H1 (cell line): ENCODE results near the gene SPEF1. TPM values are rescaled to one million over a fixed set of nuclear protein-coding genes. Genes with fewer than 3 reads are reported as not detected.

Experiments used
- BACH1 ChIP-seq: IDR thresholded peaks from 2 replicates; pipeline ENCODE4 v1.6.1; 2012; ENCODE audit warnings: low read length, improper control_type of control experiment
- EP300 ChIP-seq, 2 experiments: IDR thresholded peaks; 1 replicate in 1 of 2; 2 replicates in 1 of 2; pipeline ENCODE4 v1.6.1; 2011 to 2012; ENCODE audit warnings: low read depth in 2 of 2, low read length in 2 of 2, mild to moderate bottlenecking in 2 of 2, borderline replicate concordance in 1 of 2, inconsistent platforms in 1 of 2, moderate library complexity in 1 of 2
- MAX ChIP-seq: IDR thresholded peaks from 2 replicates; pipeline ENCODE4 v1.6.1; 2012; ENCODE audit warnings: inconsistent platforms
- NANOG ChIP-seq: IDR thresholded peaks from 2 replicates; pipeline ENCODE4 v1.6.1; 2011; ENCODE audit warnings: low read length, low read depth, mild to moderate bottlenecking, inconsistent platforms; ENCODE audit not compliant: insufficient read depth, poor library complexity, severe bottlenecking
- PHF8 ChIP-seq: fragments of 200-600 bp; sonication (generic); conservative IDR thresholded peaks from 2 replicates; pipeline ENCODE4 v1.7.1; 2012; ENCODE audit warnings: low read depth, mild to moderate bottlenecking, inconsistent platforms, low read length, moderate library complexity
- TEAD4 ChIP-seq: IDR thresholded peaks from 2 replicates; pipeline ENCODE4 v1.6.1; 2012; ENCODE audit warnings: low read depth, low read length, inconsistent platforms, mixed read lengths
- ZNF274 ChIP-seq: IDR thresholded peaks from 2 replicates; pipeline ENCODE4 v1.7.0; 2012; ENCODE audit warnings: low read length, borderline replicate concordance; ENCODE audit errors: extremely low read depth
- polyA plus RNA-seq, 7 experiments: library from polyadenylated mRNA; depleted of rRNA in 3 of 7; stranded (reverse) in 5 of 7; unstranded in 2 of 7; fragments of >200 nt in 5 of 7; fragments of 200-250 nt in 2 of 7; gene quantifications; 1 replicate in 5 of 7; 2 replicates in 1 of 7; 4 replicates in 1 of 7; pipeline versions ENCODE4 v1.2.1 to v1.2.3, GENCODE V29; 2011 to 2013; ENCODE audit warnings: missing spikeins in 2 of 7, mixed read lengths in 2 of 7
- total RNA-seq: library from RNA; stranded (reverse); fragmentation: NEBNext Ultra II Directional; extraction: Animal tissue kit (Norgen Biotek cat#: 25700); gene quantifications from 2 replicates; pipeline ENCODE4 v1.2.1, GENCODE V29; 2021

Gene SPEF1
- total and polyA plus RNA-seq, 2 of the 8 experiments (the other 6 are each of a cell fraction or from before 2014, with no cell fraction given): 0.51 to 0.71 TPM

GRCh38 chr20:3775457-3776108 is 5.7 kb downstream of the SPEF1 start (continued):
- TF ChIP-seq NANOG (no peak), MAX (no peak), BACH1 (no peak), TEAD4 (no peak), ZNF274 (no peak), PHF8 (no peak), EP300 (IDR thresholded peaks at IDR 0.05; ENCODE audit: borderline replicate concordance in 1 of 2, low read depth in 2 of 2, low read length in 2 of 2) (no peak)
